Cardiac fibroblast (primary cell): ENCODE results near the gene LRRC3C.
A peak's percentile ranks its signal among the peaks of the same experiment; 100 is the strongest.

Source experiments
- DNase-seq, 2 donors: peaks; one replicate each; pipeline versions ENCODE4 v3.0.0 to v3.0.0-alpha.2; 2010; ENCODE audit warnings: low read depth in 2 of 2
- H3K4me3 ChIP-seq, 2 donors: replicated peaks in 1 of 2; 1 replicate in 1 of 2; 2 replicates in 1 of 2; pipeline ENCODE4 v1.5.1; 2011; ENCODE audit warnings: low read depth in 2 of 2, low read length in 2 of 2, mild to moderate bottlenecking in 2 of 2, moderate library complexity in 1 of 2
- TF ChIP-seq, protein P1 (sequence below): IDR thresholded peaks from one replicate; pipeline ENCODE4 v1.5.1; 2011; ENCODE audit warnings: low read depth, mild to moderate bottlenecking, low read length, inconsistent platforms

Gene LRRC3C

DNA sequence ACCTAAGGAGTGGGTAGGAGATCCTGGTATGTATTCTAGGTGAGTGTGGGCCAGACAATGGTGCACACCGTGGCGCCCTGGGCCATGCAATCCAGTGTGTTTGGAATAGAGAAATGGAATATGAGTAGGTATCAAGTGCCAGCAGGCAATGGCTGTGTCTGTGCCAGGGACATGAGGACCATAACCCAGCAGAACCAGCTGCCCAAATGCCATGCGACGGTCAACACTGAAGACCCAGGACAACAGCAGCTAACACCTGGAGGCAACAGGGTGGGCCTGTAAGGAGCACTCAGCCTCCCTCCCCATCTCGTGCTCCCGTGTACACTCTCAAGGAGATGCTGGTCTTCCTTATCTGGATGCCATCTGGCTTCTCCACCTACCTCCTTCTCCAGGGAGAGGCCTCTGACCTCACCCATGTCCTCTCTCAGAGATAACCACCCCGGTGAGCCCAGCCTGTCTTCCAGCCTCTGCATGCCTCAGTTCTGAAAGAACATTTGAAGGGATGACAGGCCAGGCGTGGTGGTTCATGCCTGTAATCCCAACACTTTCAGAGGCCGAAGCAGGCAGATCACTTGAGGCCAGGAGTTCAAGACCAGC lies 8.3 kb upstream of the LRRC3C start:
- no peak overlapping the region for H3K4me3 ChIP-seq
- TF ChIP-seq, protein P1, sequence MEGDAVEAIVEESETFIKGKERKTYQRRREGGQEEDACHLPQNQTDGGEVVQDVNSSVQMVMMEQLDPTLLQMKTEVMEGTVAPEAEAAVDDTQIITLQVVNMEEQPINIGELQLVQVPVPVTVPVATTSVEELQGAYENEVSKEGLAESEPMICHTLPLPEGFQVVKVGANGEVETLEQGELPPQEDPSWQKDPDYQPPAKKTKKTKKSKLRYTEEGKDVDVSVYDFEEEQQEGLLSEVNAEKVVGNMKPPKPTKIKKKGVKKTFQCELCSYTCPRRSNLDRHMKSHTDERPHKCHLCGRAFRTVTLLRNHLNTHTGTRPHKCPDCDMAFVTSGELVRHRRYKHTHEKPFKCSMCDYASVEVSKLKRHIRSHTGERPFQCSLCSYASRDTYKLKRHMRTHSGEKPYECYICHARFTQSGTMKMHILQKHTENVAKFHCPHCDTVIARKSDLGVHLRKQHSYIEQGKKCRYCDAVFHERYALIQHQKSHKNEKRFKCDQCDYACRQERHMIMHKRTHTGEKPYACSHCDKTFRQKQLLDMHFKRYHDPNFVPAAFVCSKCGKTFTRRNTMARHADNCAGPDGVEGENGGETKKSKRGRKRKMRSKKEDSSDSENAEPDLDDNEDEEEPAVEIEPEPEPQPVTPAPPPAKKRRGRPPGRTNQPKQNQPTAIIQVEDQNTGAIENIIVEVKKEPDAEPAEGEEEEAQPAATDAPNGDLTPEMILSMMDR: no peak
- no peak for DNase-seq

DNA sequence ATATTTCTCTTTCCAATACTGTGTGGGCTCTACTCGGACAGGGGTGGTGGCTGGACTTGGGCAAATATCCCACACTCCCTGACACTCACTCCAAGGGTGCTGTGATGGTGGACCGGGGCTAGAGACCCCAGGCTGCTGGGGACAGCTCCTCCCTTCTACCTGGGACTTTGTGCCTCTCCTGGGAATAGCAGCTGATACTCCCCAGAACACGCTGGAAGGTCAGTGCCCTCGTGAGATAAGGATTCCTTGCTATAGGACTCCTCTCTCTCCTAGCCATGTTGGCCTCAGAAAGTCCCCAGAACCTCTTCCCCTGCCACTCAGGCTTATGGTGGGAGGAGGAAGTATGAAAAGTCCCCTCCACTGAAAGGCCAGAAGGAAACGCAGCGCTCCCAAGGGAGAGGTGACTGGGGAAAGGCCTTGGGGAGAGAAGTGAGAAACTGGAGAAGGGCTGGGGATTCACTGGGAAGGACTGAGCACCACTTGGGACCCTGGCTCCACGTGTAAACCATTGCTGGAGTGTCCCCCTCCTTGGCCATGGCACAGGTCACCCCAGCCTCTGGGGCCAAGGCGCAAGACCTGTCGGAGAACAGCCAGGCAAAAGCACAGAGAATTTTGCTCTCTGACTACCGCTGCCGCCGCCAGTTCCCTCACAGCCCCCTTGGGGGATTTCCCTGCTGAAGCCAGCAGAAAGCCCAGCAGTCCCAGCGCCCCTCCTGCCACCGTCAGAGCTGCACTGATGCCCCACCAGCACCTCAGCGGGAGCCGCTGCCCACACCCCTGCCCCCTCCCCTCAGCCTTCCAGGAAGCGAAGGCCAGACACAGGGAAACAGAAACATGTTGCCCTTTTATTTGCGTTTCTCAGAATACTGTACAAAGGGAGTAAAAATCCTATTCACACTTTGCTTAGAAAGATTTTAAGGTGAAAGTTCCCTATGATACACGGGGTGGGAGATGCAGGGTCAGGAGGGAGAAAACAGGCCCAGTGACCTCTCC lies 7.0 kb upstream of the LRRC3C start:
- no peak overlapping the region for H3K4me3 ChIP-seq
- TF ChIP-seq, protein P1: no peak
- no peak for DNase-seq

GRCh38 chr17:39921323-39921722 lies 6.2 kb upstream of the LRRC3C start:
- H3K4me3 ChIP-seq: no peak overlapping the region
- no peak for DNase-seq
- TF ChIP-seq, protein P1: no peak

DNA sequence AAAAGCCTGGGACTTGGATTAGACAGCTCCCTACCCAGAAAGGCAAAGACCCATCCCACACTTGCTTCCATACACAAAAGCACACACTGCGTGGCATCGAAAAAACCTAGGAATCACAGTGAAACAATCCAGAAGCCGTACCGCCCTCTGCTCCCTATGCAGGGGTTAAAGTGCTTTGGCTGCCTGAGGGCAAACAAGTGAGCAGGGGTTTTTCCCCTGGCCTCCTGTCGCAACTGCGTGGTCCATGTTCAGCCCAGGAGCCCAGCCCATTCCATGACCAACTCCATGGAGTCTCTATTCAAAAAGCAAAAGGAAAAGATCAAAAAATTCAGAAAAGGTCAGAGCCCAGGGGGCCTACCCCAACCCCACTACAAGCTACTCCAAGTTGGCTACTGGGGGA lies 5.5 kb upstream of the LRRC3C start:
- DNase-seq: no peak
- no peak overlapping the region for H3K4me3 ChIP-seq
- TF ChIP-seq, protein P1: no peak

DNA sequence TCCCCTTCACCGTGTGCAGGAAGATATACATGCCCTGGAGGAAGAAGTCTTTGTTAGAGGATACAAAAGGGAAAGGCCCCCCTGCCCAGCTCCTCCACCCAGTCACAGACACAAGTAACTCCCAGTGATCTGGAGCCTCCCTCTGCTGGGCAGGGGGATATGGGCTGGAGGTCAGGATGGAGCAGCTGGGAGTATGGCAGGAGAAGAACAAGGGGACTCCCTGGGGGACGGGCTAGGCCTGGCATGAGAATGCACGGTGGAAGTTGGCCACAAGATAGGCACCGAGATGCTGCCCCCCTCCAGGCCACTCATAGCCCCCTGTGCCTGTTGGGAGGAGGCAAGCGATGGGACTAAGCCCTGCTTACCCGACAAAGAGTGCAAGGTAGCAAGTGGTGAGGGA lies 4.3 kb upstream of the LRRC3C start:
- TF ChIP-seq, protein P1: no peak
- H3K4me3 ChIP-seq: no peak overlapping the region

GRCh38 chr17:39923836-39924690 lies 3.5 kb upstream of the LRRC3C start:
- H3K4me3 ChIP-seq: no peak overlapping the region
- TF ChIP-seq, protein P1: peak; percentile 43
- peak; percentile 33 to 53 for DNase-seq

More for the DNA sequence above, 4.3 kb upstream of the LRRC3C start:
- DNase-seq: no peak
